Naive thymus-derived CD4-positive, alpha-beta T cell (primary cell): ENCODE measurements around the gene CUL4A. TPM values are rescaled to one million over a fixed set of nuclear protein-coding genes. Genes with fewer than 3 reads are reported as not detected.

ENCODE experiments used
- ATAC-seq: fragments of 150-1000 bp; cut with Tn5 transposase; 2 replicates; pipeline ENCODE4 v1.10.0; 2021; ENCODE audit warnings: mild to moderate bottlenecking, moderate library complexity
- CTCF ChIA-PET: fragments of 350-600 bp; sonication (Branson Sonifier 250); formaldehyde crosslinking; loops from one replicate; lab custom pipeline; 2021; ENCODE audit warnings: antibody characterized with exemption; lab: Charles Lee
- POLR2A ChIA-PET: fragments of 350-600 bp; sonication (Branson Sonifier 250); formaldehyde crosslinking; loops from one replicate; lab custom pipeline; 2021; ENCODE audit warnings: antibody characterized with exemption, inconsistent platforms; lab: Charles Lee
- DNase-seq, 9 donors: peaks; one replicate each; pipeline versions ENCODE4 v3.0.0 to v3.0.0-alpha.2; 2020 to 2022; ENCODE audit warnings: mixed read lengths in 1 of 9
- H3K27ac ChIP-seq: one replicate; pipeline ENCODE4 v1.7.0; 2013; ENCODE audit warnings: mild to moderate bottlenecking, low read depth, low read length, moderate library complexity
- H3K27me3 ChIP-seq, 2 donors: one replicate each; pipeline ENCODE4 v1.7.0; 2013; ENCODE audit warnings: low read length in 2 of 2, mild to moderate bottlenecking in 2 of 2, moderate library complexity in 2 of 2; ENCODE audit not compliant: control insufficient read depth in 2 of 2, insufficient read depth in 2 of 2
- H3K36me3 ChIP-seq, 3 experiments: 1 replicate in 2 of 3; 2 replicates in 1 of 3; pipeline ENCODE4 v1.7.0; 2013; ENCODE audit warnings: low read length in 3 of 3, mild to moderate bottlenecking in 3 of 3, moderate library complexity in 1 of 3; ENCODE audit not compliant: insufficient read depth in 3 of 3, control insufficient read depth in 2 of 3
- H3K4me1 ChIP-seq, 2 donors: one replicate each; pipeline ENCODE4 v1.7.0; 2013; ENCODE audit warnings: low read length in 2 of 2, mild to moderate bottlenecking in 2 of 2, moderate library complexity in 1 of 2; ENCODE audit not compliant: control insufficient read depth in 2 of 2, insufficient read depth in 2 of 2
- H3K4me3 ChIP-seq: 2 replicates; pipeline ENCODE4 v1.7.0; 2013; ENCODE audit warnings: mild to moderate bottlenecking, low read length
- H3K9me3 ChIP-seq, 3 experiments: 1 replicate in 2 of 3; 2 replicates in 1 of 3; pipeline ENCODE4 v1.7.0; 2013; ENCODE audit warnings: low read length in 3 of 3; ENCODE audit not compliant: control insufficient read depth in 2 of 3
- H3K27ac Mint-ChIP-seq, 9 donors: one replicate each; pipeline ENCODE4 v1.8.0; 2020 to 2022; ENCODE audit warnings: mixed read lengths in 9 of 9, mild to moderate bottlenecking in 8 of 9, moderate library complexity in 5 of 9, inconsistent platforms in 2 of 9
- H3K27me3 Mint-ChIP-seq, 5 donors: one replicate each; pipeline ENCODE4 v1.8.0; 2021 to 2022; ENCODE audit warnings: mixed read lengths in 5 of 5, mild to moderate bottlenecking in 1 of 5
- H3K36me3 Mint-ChIP-seq, 5 donors: one replicate each; pipeline ENCODE4 v1.8.0; 2020 to 2022; ENCODE audit warnings: mixed read lengths in 5 of 5, mild to moderate bottlenecking in 3 of 5, inconsistent platforms in 1 of 5
- H3K4me1 Mint-ChIP-seq, 7 donors: one replicate each; pipeline ENCODE4 v1.8.0; 2020 to 2022; ENCODE audit warnings: mixed read lengths in 7 of 7, mild to moderate bottlenecking in 3 of 7, inconsistent platforms in 1 of 7
- H3K4me3 Mint-ChIP-seq, 10 donors: one replicate each; pipeline ENCODE4 v1.8.0; 2020 to 2022; ENCODE audit warnings: mild to moderate bottlenecking in 10 of 10, mixed read lengths in 10 of 10, moderate library complexity in 6 of 10, inconsistent platforms in 2 of 10
- H3K9me3 Mint-ChIP-seq, 11 donors: one replicate each; pipeline ENCODE4 v1.8.0; 2020 to 2022; ENCODE audit warnings: mixed read lengths in 11 of 11, mild to moderate bottlenecking in 4 of 11, inconsistent platforms in 1 of 11, moderate library complexity in 1 of 11
- intact Hi-C, 2 donors: fragments of 100-400 bp; cut with micrococcal nuclease; formaldehyde crosslinking; loops; one replicate each; pipeline ENCODE4 v1.15.1; 2023
- polyA plus RNA-seq, 2 donors: library from polyadenylated mRNA; unstranded; fragments of 300-500 nt; fragmentation: Illumina TruSeq; gene quantifications; one replicate each; pipeline ENCODE4 v1.2.3, GENCODE V29; 2021
- total RNA-seq, 6 experiments: library from RNA in 5 of 6; stranded (reverse) in 5 of 6; gene quantifications; 1 replicate in 5 of 6; 2 replicates in 1 of 6; pipeline ENCODE4 v1.2.3 and lab custom pipeline; 2021 to 2026

Gene CUL4A
- total and polyA plus RNA-seq, 7 experiments from 2014 or later, result 35.0 to 94.7 (median 77.5) TPM

- peaks cover 0 to 6% of the 10 kb centered on the region in 2 donors for H3K4me1 ChIP-seq
- Mint-ChIP-seq H3K4me1 (peaks cover 0 to 26% (median 9%) of the 10 kb centered on the region in 7 donors), H3K36me3 (peaks cover 4 to 39% (median 32%) of the 10 kb centered on the region in 5 donors), H3K4me3 (no peak overlapping the region), H3K27ac (peak overlapping the region in 1 of 9 donors; percentile 68), H3K9me3 (peaks cover 0 to 16% (median 6%) of the 10 kb centered on the region in 11 donors), H3K27me3 (no peaks in the 10 kb centered on the region)
- POLR2A ChIA-PET, result interaction anchor here (1.4 kb wide), 1 partner anchor 15 kb away, joined by 6 read pairs; no protein-coding TSS in a partner anchor
- no peaks in the 10 kb centered on the region for H3K27me3 ChIP-seq
- intact Hi-C loops, result no loop called here
- no peak for ATAC-seq
- DNase-seq, result no peak
- no peak overlapping the region for H3K27ac ChIP-seq
- peaks cover 0 to 25% (median 0%) of the 10 kb centered on the region in 3 experiments for H3K36me3 ChIP-seq
- no peaks in the 10 kb centered on the region for H3K9me3 ChIP-seq
- CTCF ChIA-PET, result interaction anchor here (0.6 kb wide), 1 partner anchor 83 kb away, joined by 3 read pairs; no protein-coding TSS in a partner anchor
- H3K4me3 ChIP-seq, result no peak overlapping the region
These were observed 39.8 kb upstream of the CUL4A start for GRCh38 chr13:113169277-113170272.

GRCh38 chr13:113170511-113170910 is 38.9 kb upstream of the CUL4A start:
- DNase-seq, result no peak
- Mint-ChIP-seq H3K4me1 (peaks cover 0 to 28% (median 4%) of the 10 kb centered on the region in 7 donors), H3K9me3 (peaks cover 0 to 16% (median 6%) of the 10 kb centered on the region in 11 donors), H3K4me3 (peak overlapping the region in 1 of 10 donors; percentile 55), H3K36me3 (peaks cover 4 to 47% (median 39%) of the 10 kb centered on the region in 5 donors), H3K27ac (peak overlapping the region in 2 of 9 donors; percentile 21 to 69), H3K27me3 (no peaks in the 10 kb centered on the region)
- Histone ChIP-seq H3K4me1 (peaks cover 0 to 6% of the 10 kb centered on the region in 2 donors), H3K9me3 (no peaks in the 10 kb centered on the region), H3K27ac (no peak overlapping the region), H3K27me3 (no peaks in the 10 kb centered on the region), H3K36me3 (peaks cover 0 to 28% (median 0%) of the 10 kb centered on the region in 3 experiments), H3K4me3 (no peak overlapping the region)
- ATAC-seq, result no peak
- POLR2A ChIA-PET, result interaction anchor here (1.4 kb wide), 1 partner anchor 14 kb away, joined by 6 read pairs; no protein-coding TSS in a partner anchor
- intact Hi-C loops, result no loop called here
- CTCF ChIA-PET, result no interaction called here

- Histone ChIP-seq H3K9me3 (no peaks in the 10 kb centered on the region), H3K27me3 (no peaks in the 10 kb centered on the region), H3K36me3 (peaks cover 0 to 37% (median 0%) of the 10 kb centered on the region in 3 experiments), H3K4me1 (peaks cover 4 to 14% of the 10 kb centered on the region in 2 donors), H3K27ac (no peak overlapping the region), H3K4me3 (no peak overlapping the region)
- DNase-seq (no peak), ATAC-seq (no peak)
- intact Hi-C loops, result no loop called here
- peaks cover 0 to 16% (median 6%) of the 10 kb centered on the region in 11 donors for H3K9me3 Mint-ChIP-seq
- peaks cover 8 to 57% (median 46%) of the 10 kb centered on the region in 5 donors for H3K36me3 Mint-ChIP-seq
- peaks cover 5 to 36% (median 7%) of the 10 kb centered on the region in 7 donors for H3K4me1 Mint-ChIP-seq
- ChIA-PET CTCF (no interaction called here), POLR2A (no interaction called here)
- peak overlapping the region in 3 of 9 donors; percentile 33 to 69 (median 57) for H3K27ac Mint-ChIP-seq
- no peak overlapping the region for H3K4me3 Mint-ChIP-seq
- no peaks in the 10 kb centered on the region for H3K27me3 Mint-ChIP-seq
These were observed 37.9 kb upstream of the CUL4A start for GRCh38 chr13:113171250-113172125.

- H3K36me3 Mint-ChIP-seq, result peaks cover 5 to 52% (median 42%) of the 10 kb centered on the region in 5 donors
- Histone ChIP-seq H3K4me3 (no peak overlapping the region), H3K27me3 (no peaks in the 10 kb centered on the region), H3K9me3 (no peaks in the 10 kb centered on the region), H3K4me1 (peaks cover 7 to 24% of the 10 kb centered on the region in 2 donors), H3K27ac (no peak overlapping the region), H3K36me3 (peaks cover 0 to 45% (median 0%) of the 10 kb centered on the region in 3 experiments)
- ChIA-PET POLR2A (interaction anchor here (1.0 kb wide), 1 partner anchor 11 kb away, joined by 4 read pairs; no protein-coding TSS in a partner anchor), CTCF (no interaction called here)
- peak overlapping the region in 1 of 9 donors; percentile 36 for H3K27ac Mint-ChIP-seq
- no peak for ATAC-seq
- intact Hi-C loops, result no loop called here
- DNase-seq, result no peak
- no peaks in the 10 kb centered on the region for H3K27me3 Mint-ChIP-seq
- peaks cover 0 to 11% (median 4%) of the 10 kb centered on the region in 11 donors for H3K9me3 Mint-ChIP-seq
- peaks cover 5 to 39% (median 9%) of the 10 kb centered on the region in 7 donors for H3K4me1 Mint-ChIP-seq
- no peak overlapping the region for H3K4me3 Mint-ChIP-seq
These were observed 36.9 kb upstream of the CUL4A start for GRCh38 chr13:113172419-113172926.

GRCh38 chr13:113176280-113176679 is 33.1 kb upstream of the CUL4A start:
- Mint-ChIP-seq H3K27me3 (no peaks in the 10 kb centered on the region), H3K4me3 (peak overlapping the region in 9 of 10 donors; percentile 1 to 68 (median 43)), H3K4me1 (peaks cover 5 to 53% (median 9%) of the 10 kb centered on the region in 7 donors), H3K9me3 (no peaks in the 10 kb centered on the region), H3K36me3 (peaks cover 8 to 61% (median 38%) of the 10 kb centered on the region in 5 donors), H3K27ac (peak overlapping the region; percentile 86 to 94 (median 92))
- H3K9me3 ChIP-seq, result no peaks in the 10 kb centered on the region
- DNase-seq, result peak in 1 of 9 donors; percentile 36
- intact Hi-C loops, result loop anchor here in 1 of 2 donors (2.0 kb wide), 1 partner anchor 33 kb away; the partner anchor contains the start of genes CUL4A and PCID2
- H3K4me1 ChIP-seq, result peaks cover 7 to 46% of the 10 kb centered on the region in 2 donors
- peak overlapping the region; percentile 46 for H3K27ac ChIP-seq
- H3K36me3 ChIP-seq, result peaks cover 7 to 74% (median 14%) of the 10 kb centered on the region in 3 experiments
- POLR2A ChIA-PET, result interaction anchor here (2.4 kb wide), 1 partner anchor 8 kb away, joined by 13 read pairs; no protein-coding TSS in a partner anchor
- ATAC-seq, result peak; percentile 91
- CTCF ChIA-PET, result no interaction called here
- no peak overlapping the region for H3K4me3 ChIP-seq
- H3K27me3 ChIP-seq, result no peaks in the 10 kb centered on the region
